GM23338 (cell line): Measurements from ENCODE around the gene CIB4. TPM values are rescaled to one million over a fixed set of nuclear protein-coding genes. Genes with fewer than 3 reads are reported as not detected.

Source experiments
- ATAC-seq: fragments of 200-7000 bp; cut with Tn5 transposase; 3 replicates; pipeline ENCODE4 v1.9.1; 2020
- DNase-seq: peaks from one replicate; pipeline ENCODE4 v3.0.0-alpha.2; 2015; ENCODE audit warnings: low spot score
- H2AFZ ChIP-seq: fragments of 200-600 bp; sonication (generic); 2 replicates; pipeline ENCODE4 v1.8.0; 2016; ENCODE audit warnings: antibody characterized with exemption, mild to moderate bottlenecking, moderate library complexity
- H3F3A ChIP-seq: fragments of 200-600 bp; sonication (generic); replicated peaks from 2 replicates; pipeline ENCODE4 v1.8.0; 2017; ENCODE audit warnings: antibody characterized with exemption, mixed run types, low read depth
- H3K27ac ChIP-seq: fragments of 200-600 bp; sonication (generic); 2 replicates; pipeline ENCODE4 v1.6.1; 2016; ENCODE audit warnings: low read depth
- H3K27me3 ChIP-seq: fragments of 200-600 bp; sonication (generic); 2 replicates; pipeline ENCODE4 v1.8.0; 2016; ENCODE audit warnings: mild to moderate bottlenecking, mixed run types, moderate library complexity; ENCODE audit not compliant: insufficient read depth
- H3K36me3 ChIP-seq: fragments of 200-600 bp; sonication (generic); 2 replicates; pipeline ENCODE4 v1.8.0; 2016; ENCODE audit warnings: mild to moderate bottlenecking; ENCODE audit not compliant: insufficient read depth
- H3K4me1 ChIP-seq: fragments of 200-600 bp; sonication (generic); 2 replicates; pipeline ENCODE4 v1.8.0; 2016; ENCODE audit warnings: mild to moderate bottlenecking, moderate library complexity; ENCODE audit not compliant: insufficient read depth
- H3K4me2 ChIP-seq: fragments of 200-600 bp; sonication (generic); 2 replicates; pipeline ENCODE4 v1.7.1; 2017; ENCODE audit warnings: mixed run types
- H3K4me3 ChIP-seq: fragments of 200-600 bp; sonication (generic); 2 replicates; pipeline ENCODE4 v1.6.1; 2016; ENCODE audit warnings: mixed run types
- H3K79me2 ChIP-seq: fragments of 200-600 bp; sonication (generic); replicated peaks from 2 replicates; pipeline ENCODE4 v1.8.0; 2017; ENCODE audit warnings: mild to moderate bottlenecking; ENCODE audit not compliant: insufficient read depth
- H3K9me2 ChIP-seq: fragments of 200-600 bp; sonication (generic); 2 replicates; pipeline ENCODE4 v1.8.0; 2017; ENCODE audit not compliant: insufficient read depth
- H4K20me1 ChIP-seq: fragments of 200-600 bp; sonication (generic); replicated peaks from 2 replicates; pipeline ENCODE4 v1.8.0; 2017; ENCODE audit warnings: mild to moderate bottlenecking; ENCODE audit not compliant: insufficient read depth
- H3K27ac Mint-ChIP-seq: 2 replicates; pipeline ENCODE4 v1.8.0; 2020; ENCODE audit warnings: inconsistent platforms, mild to moderate bottlenecking, moderate library complexity, mixed read lengths
- H3K27me3 Mint-ChIP-seq: 3 replicates; pipeline ENCODE4 v1.8.0; 2022; ENCODE audit warnings: low read depth, mild to moderate bottlenecking, moderate library complexity, mixed read lengths, inconsistent platforms; ENCODE audit not compliant: insufficient read depth, poor library complexity
- H3K36me3 Mint-ChIP-seq: 3 replicates; pipeline ENCODE4 v1.8.0; 2021; ENCODE audit warnings: low read depth, mild to moderate bottlenecking, inconsistent platforms, moderate library complexity, mixed read lengths
- H3K4me1 Mint-ChIP-seq: 3 replicates; pipeline ENCODE4 v1.8.0; 2020; ENCODE audit warnings: mild to moderate bottlenecking, inconsistent platforms, mixed read lengths
- H3K4me3 Mint-ChIP-seq: 3 replicates; pipeline ENCODE4 v1.8.0; 2021; ENCODE audit warnings: moderate library complexity, mild to moderate bottlenecking, inconsistent platforms, mixed read lengths
- H3K9me3 Mint-ChIP-seq: 3 replicates; pipeline ENCODE4 v1.8.0; 2020; ENCODE audit warnings: moderate library complexity, mild to moderate bottlenecking, inconsistent platforms, mixed read lengths
- CREB1 ChIP-seq: fragments of 250-450 bp; sonication (Bioruptor Pico); IDR thresholded peaks from 2 replicates; pipeline ENCODE4 v1.5.0; 2020; ENCODE audit warnings: low read depth, mild to moderate bottlenecking, moderate library complexity
- EZH2 ChIP-seq: fragments of 200-600 bp; sonication (generic); IDR thresholded peaks from one replicate; pipeline ENCODE4 v1.8.0; 2017; ENCODE audit warnings: antibody characterized with exemption, mild to moderate bottlenecking, low read depth; ENCODE audit not compliant: unreplicated experiment
- JUNB ChIP-seq: IDR thresholded peaks from one replicate; pipeline ENCODE4 v1.6.1; 2016; ENCODE audit warnings: antibody characterized with exemption; ENCODE audit not compliant: unreplicated experiment
- STAT1 ChIP-seq: IDR thresholded peaks from one replicate; pipeline ENCODE4 v1.6.1; 2016; ENCODE audit warnings: antibody characterized with exemption; ENCODE audit not compliant: unreplicated experiment
- ZNF114 ChIP-seq: fragments of 250-450 bp; sonication (Bioruptor Pico); IDR thresholded peaks from 2 replicates; pipeline ENCODE4 v1.5.0; 2020; ENCODE audit warnings: mild to moderate bottlenecking, moderate library complexity
- polyA plus RNA-seq: library from polyadenylated mRNA; unstranded; fragments of >200 nt; fragmentation: Nextera tagmentation; extraction: Ambion mirVana; gene quantifications from 2 replicates; pipeline ENCODE4 v1.2.1, GENCODE V29; 2016
- total RNA-seq: library from RNA; depleted of rRNA; stranded (reverse); fragments of >200 nt; shearing (Covaris generic); gene quantifications from 2 replicates; pipeline ENCODE4 v1.2.3, GENCODE V29; 2014
- TF ChIP-seq, protein P1 (sequence below): fragments of 250-450 bp; sonication (Bioruptor Pico); IDR thresholded peaks from 2 replicates; pipeline ENCODE4 v1.5.0; 2020; ENCODE audit warnings: mild to moderate bottlenecking, moderate library complexity

Gene CIB4
- total and polyA plus RNA-seq, 2 experiments from 2014 or later: not detected

DNA sequence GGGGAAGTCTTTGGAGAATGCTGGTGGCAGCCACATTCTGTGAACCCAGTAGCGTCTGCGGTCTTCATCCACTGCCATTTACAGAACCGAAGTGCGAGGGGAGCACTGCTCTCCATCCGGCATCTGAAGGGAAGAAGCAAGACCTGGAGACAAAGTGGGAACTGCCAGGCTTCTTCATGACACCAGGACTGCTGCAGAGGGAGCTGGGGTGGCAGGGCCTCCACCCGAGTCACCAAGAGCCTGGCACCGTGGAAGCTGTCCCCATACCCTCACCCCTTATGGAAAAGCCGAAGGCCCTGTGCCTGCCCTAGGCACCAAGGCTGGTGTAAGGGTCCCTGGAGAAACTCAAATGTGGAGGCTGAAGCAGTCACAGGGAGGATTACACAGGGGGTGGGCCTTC, 79.8 kb downstream of the CIB4 start (continued):
- TF ChIP-seq, protein P1, sequence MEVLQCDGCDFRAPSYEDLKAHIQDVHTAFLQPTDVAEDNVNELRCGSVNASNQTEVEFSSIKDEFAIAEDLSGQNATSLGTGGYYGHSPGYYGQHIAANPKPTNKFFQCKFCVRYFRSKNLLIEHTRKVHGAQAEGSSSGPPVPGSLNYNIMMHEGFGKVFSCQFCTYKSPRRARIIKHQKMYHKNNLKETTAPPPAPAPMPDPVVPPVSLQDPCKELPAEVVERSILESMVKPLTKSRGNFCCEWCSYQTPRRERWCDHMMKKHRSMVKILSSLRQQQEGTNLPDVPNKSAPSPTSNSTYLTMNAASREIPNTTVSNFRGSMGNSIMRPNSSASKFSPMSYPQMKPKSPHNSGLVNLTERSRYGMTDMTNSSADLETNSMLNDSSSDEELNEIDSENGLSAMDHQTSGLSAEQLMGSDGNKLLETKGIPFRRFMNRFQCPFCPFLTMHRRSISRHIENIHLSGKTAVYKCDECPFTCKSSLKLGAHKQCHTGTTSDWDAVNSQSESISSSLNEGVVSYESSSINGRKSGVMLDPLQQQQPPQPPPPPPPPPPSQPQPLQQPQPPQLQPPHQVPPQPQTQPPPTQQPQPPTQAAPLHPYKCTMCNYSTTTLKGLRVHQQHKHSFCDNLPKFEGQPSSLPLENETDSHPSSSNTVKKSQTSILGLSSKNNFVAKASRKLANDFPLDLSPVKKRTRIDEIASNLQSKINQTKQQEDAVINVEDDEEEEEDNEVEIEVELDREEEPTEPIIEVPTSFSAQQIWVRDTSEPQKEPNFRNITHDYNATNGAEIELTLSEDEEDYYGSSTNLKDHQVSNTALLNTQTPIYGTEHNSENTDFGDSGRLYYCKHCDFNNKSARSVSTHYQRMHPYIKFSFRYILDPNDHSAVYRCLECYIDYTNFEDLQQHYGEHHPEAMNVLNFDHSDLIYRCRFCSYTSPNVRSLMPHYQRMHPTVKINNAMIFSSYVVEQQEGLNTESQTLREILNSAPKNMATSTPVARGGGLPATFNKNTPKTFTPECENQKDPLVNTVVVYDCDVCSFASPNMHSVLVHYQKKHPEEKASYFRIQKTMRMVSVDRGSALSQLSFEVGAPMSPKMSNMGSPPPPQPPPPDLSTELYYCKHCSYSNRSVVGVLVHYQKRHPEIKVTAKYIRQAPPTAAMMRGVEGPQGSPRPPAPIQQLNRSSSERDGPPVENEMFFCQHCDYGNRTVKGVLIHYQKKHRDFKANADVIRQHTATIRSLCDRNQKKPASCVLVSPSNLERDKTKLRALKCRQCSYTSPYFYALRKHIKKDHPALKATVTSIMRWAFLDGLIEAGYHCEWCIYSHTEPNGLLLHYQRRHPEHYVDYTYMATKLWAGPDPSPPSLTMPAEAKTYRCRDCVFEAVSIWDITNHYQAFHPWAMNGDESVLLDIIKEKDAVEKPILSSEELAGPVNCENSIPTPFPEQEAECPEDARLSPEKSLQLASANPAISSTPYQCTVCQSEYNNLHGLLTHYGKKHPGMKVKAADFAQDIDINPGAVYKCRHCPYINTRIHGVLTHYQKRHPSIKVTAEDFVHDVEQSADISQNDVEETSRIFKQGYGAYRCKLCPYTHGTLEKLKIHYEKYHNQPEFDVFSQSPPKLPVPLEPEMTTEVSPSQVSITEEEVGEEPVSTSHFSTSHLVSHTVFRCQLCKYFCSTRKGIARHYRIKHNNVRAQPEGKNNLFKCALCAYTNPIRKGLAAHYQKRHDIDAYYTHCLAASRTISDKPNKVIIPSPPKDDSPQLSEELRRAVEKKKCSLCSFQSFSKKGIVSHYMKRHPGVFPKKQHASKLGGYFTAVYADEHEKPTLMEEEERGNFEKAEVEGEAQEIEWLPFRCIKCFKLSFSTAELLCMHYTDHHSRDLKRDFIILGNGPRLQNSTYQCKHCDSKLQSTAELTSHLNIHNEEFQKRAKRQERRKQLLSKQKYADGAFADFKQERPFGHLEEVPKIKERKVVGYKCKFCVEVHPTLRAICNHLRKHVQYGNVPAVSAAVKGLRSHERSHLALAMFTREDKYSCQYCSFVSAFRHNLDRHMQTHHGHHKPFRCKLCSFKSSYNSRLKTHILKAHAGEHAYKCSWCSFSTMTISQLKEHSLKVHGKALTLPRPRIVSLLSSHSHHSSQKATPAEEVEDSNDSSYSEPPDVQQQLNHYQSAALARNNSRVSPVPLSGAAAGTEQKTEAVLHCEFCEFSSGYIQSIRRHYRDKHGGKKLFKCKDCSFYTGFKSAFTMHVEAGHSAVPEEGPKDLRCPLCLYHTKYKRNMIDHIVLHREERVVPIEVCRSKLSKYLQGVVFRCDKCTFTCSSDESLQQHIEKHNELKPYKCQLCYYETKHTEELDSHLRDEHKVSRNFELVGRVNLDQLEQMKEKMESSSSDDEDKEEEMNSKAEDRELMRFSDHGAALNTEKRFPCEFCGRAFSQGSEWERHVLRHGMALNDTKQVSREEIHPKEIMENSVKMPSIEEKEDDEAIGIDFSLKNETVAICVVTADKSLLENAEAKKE (CRISPR knock-in tag): no peak
- TF ChIP-seq EZH2: no peak

DNA sequence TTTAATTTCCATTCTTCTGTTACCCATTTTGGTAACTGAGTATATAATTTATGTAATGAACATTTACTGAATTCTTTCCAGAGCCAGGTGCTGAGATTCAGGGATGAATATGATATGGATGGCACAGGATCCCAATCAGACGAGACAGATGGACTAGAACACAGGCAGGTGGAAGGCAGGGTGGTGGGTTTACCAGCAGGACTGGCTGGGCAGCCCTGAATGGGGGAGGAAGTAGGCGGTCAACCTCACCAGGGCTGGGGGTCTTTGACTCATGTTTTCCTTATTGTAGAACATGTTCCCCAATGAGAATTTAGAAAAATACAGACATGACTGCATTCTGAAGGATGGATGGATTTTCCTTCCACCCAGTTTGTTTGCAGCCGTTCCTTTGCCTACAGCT, 80.3 kb downstream of the CIB4 start:
- Histone ChIP-seq H3K27ac (no peak overlapping the region), H3K27me3 (peaks cover 31% of the 10 kb centered on the region), H3K9me2 (no peaks in the 10 kb centered on the region), H3K4me2 (no peak overlapping the region), H2AFZ (no peak overlapping the region), H3K36me3 (no peaks in the 10 kb centered on the region), H3F3A (no peaks in the 10 kb centered on the region), H3K79me2 (no peaks in the 10 kb centered on the region), H3K4me1 (no peaks in the 10 kb centered on the region; the same call in 1 of the 2 replicates), H3K4me3 (no peak overlapping the region), H4K20me1 (no peaks in the 10 kb centered on the region)
- TF ChIP-seq ZNF114 (CRISPR knock-in tag) (no peak), JUNB (no peak), EZH2 (no peak), STAT1 (no peak), CREB1 (CRISPR knock-in tag) (no peak)
- H3K27me3 Mint-ChIP-seq: peaks cover 31% of the 10 kb centered on the region
- peaks cover 22% of the 10 kb centered on the region for H3K4me1 Mint-ChIP-seq
- no peaks in the 10 kb centered on the region; the same call in 2 of the 3 replicates for H3K36me3 Mint-ChIP-seq
- ATAC-seq (no peak), DNase-seq (no peak)
- H3K4me3 Mint-ChIP-seq: no peak overlapping the region
- no peak overlapping the region for H3K27ac Mint-ChIP-seq
- no peaks in the 10 kb centered on the region for H3K9me3 Mint-ChIP-seq
